ENCODE measurements around the gene METAP2. TPM values are rescaled to one million over a fixed set of nuclear protein-coding genes. Genes with fewer than 3 reads are reported as not detected.

METAP2 gene
- polyA plus RNA-seq, 1 of the 3 experiments (the other 2 are of a cell fraction): 35.8 TPM

GRCh38 chr12:95543305-95543704 is 69.4 kb downstream of the METAP2 start:
- H3K27ac ChIP-seq (ENCODE audit: low read depth in 2 of 2, low read length in 1 of 2): no peak overlapping the region
- POLR2A ChIA-PET: no interaction called here
- CTCF ChIA-PET: no interaction called here
- H3K36me3 ChIP-seq (replicated peaks in 1 of 2; ENCODE audit: control insufficient read depth in 1 of 2, insufficient read depth in 2 of 2, low read length in 1 of 2): no peaks in the 10 kb centered on the region
- no peaks in the 10 kb centered on the region for H3K27me3 ChIP-seq (ENCODE audit: insufficient read depth)
- H3K79me2 ChIP-seq (ENCODE audit: insufficient read depth): no peaks in the 10 kb centered on the region
- H3K4me1 ChIP-seq (ENCODE audit: control insufficient read depth in 1 of 2, insufficient read depth in 2 of 2, low read depth in 1 of 2, low read length in 1 of 2): no peaks in the 10 kb centered on the region; a peak in 1 of 4 replicates
- TF ChIP-seq FOXJ3 (CRISPR knock-in tag; IDR thresholded peaks at IDR 0.05): no peak
- TF ChIP-seq, protein P1, sequence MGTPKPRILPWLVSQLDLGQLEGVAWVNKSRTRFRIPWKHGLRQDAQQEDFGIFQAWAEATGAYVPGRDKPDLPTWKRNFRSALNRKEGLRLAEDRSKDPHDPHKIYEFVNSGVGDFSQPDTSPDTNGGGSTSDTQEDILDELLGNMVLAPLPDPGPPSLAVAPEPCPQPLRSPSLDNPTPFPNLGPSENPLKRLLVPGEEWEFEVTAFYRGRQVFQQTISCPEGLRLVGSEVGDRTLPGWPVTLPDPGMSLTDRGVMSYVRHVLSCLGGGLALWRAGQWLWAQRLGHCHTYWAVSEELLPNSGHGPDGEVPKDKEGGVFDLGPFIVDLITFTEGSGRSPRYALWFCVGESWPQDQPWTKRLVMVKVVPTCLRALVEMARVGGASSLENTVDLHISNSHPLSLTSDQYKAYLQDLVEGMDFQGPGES (IDR thresholded peaks at IDR 0.05; ENCODE audit: low read depth, low read length): no peak
- TF ChIP-seq RAD21 (IDR thresholded peaks at IDR 0.05; ENCODE audit: low read length): no peak
- TF ChIP-seq MEF2A (IDR thresholded peaks at IDR 0.05; ENCODE audit: borderline replicate concordance, low read depth): no peak
- TF ChIP-seq RFX5 (IDR thresholded peaks at IDR 0.05; ENCODE audit: low read length): no peak
- no peak for TF ChIP-seq YY1 (IDR thresholded peaks at IDR 0.05; ENCODE audit: low read depth)
- TF ChIP-seq PBX3 (IDR thresholded peaks at IDR 0.05): no peak
- TF ChIP-seq, protein P2, sequence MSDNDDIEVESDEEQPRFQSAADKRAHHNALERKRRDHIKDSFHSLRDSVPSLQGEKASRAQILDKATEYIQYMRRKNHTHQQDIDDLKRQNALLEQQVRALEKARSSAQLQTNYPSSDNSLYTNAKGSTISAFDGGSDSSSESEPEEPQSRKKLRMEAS (IDR thresholded peaks at IDR 0.05; ENCODE audit: low read depth): no peak
- TF ChIP-seq, protein P3, sequence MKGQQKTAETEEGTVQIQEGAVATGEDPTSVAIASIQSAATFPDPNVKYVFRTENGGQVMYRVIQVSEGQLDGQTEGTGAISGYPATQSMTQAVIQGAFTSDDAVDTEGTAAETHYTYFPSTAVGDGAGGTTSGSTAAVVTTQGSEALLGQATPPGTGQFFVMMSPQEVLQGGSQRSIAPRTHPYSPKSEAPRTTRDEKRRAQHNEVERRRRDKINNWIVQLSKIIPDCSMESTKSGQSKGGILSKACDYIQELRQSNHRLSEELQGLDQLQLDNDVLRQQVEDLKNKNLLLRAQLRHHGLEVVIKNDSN (IDR thresholded peaks at IDR 0.05; ENCODE audit: borderline replicate concordance, low read depth): no peak
- TF ChIP-seq SMC3 (IDR thresholded peaks at IDR 0.05; ENCODE audit: low read depth, low read length): no peak
- H3K9me2 ChIP-seq: no peaks in the 10 kb centered on the region
- H3K4me2 ChIP-seq: no peak overlapping the region
- H4K20me1 ChIP-seq (ENCODE audit: insufficient read depth): no peaks in the 10 kb centered on the region
- DNase-seq: no peak
- 94% methylated on average over 7 of the region's 7 CpGs for WGBS (ENCODE audit: low lambda C conversion rate)
- no peak overlapping the region for H3K4me3 ChIP-seq (ENCODE audit: low read depth in 2 of 2, low read length in 1 of 2)
- no peak overlapping the region for H3K9ac ChIP-seq
- no peaks in the 10 kb centered on the region for H3K9me3 ChIP-seq
- peaks cover 7% of the 10 kb centered on the region for H3F3A ChIP-seq (replicated peaks; ENCODE audit: insufficient read depth)
- H2AFZ ChIP-seq (ENCODE audit: low read depth): no peak overlapping the region

DNA sequence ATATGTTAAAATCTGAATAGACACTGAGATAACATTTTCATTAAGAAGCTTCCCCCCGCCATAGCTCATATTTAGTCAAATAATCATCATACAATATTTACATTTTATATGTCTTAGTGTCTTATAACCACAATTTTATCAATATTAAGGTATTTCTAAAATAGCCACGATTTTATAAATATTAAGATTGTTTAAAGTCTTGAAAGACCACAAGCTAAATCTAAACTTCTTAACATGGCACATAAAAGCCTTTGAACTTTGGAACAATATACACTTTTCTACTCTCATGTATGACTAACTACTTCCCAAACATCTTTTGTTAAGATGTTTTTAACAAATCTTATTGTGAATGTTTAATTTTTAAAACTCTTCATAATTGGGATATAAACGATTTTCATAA is 70.8 kb downstream of the METAP2 start:
- H3F3A ChIP-seq (replicated peaks; ENCODE audit: insufficient read depth): peaks cover 7% of the 10 kb centered on the region
- H3K27me3 ChIP-seq (ENCODE audit: insufficient read depth): no peaks in the 10 kb centered on the region
- ChIA-PET CTCF (interaction anchor here (1.1 to 1.3 kb wide), 2 partner anchors 10 to 38 kb away, joined by 3 to 14 read pairs; no protein-coding TSS in a partner anchor), POLR2A (no interaction called here)
- no peak overlapping the region for H3K4me2 ChIP-seq
- WGBS (ENCODE audit: low lambda C conversion rate): 55% methylated on average over 3 of the region's 3 CpGs
- no peaks in the 10 kb centered on the region for H3K79me2 ChIP-seq (ENCODE audit: insufficient read depth)
- DNase-seq: no peak
- H3K4me3 ChIP-seq (ENCODE audit: low read depth in 2 of 2, low read length in 1 of 2): no peak overlapping the region
- H3K27ac ChIP-seq (ENCODE audit: low read depth in 2 of 2, low read length in 1 of 2): no peak overlapping the region
- H3K4me1 ChIP-seq (ENCODE audit: control insufficient read depth in 1 of 2, insufficient read depth in 2 of 2, low read depth in 1 of 2, low read length in 1 of 2): no peaks in the 10 kb centered on the region; a peak in 1 of 4 replicates
- H3K9me3 ChIP-seq: no peaks in the 10 kb centered on the region
- no peaks in the 10 kb centered on the region for H4K20me1 ChIP-seq (ENCODE audit: insufficient read depth)
- no peaks in the 10 kb centered on the region for H3K9me2 ChIP-seq
- no peak overlapping the region for H2AFZ ChIP-seq (ENCODE audit: low read depth)
- TF ChIP-seq FOXM1 (IDR thresholded peaks at IDR 0.05; ENCODE audit: low read depth) (no peak), PBX3 (IDR thresholded peaks at IDR 0.05) (no peak), YY1 (IDR thresholded peaks at IDR 0.05; ENCODE audit: low read depth) (no peak), EZH2phosphoT487 (IDR thresholded peaks at IDR 0.05; ENCODE audit: borderline replicate concordance, low read depth) (no peak), FOSL2 (IDR thresholded peaks at IDR 0.05; ENCODE audit: borderline replicate concordance, low read depth) (no peak), NFIC (IDR thresholded peaks at IDR 0.05; ENCODE audit: borderline replicate concordance) (no peak), TAF1 (IDR thresholded peaks at IDR 0.05; ENCODE audit: borderline replicate concordance, low read depth, low read length) (no peak), FOXJ3 (CRISPR knock-in tag; IDR thresholded peaks at IDR 0.05) (no peak), SIN3A (IDR thresholded peaks at IDR 0.05; ENCODE audit: borderline replicate concordance, low read depth, low read length) (no peak), MXI1 (IDR thresholded peaks at IDR 0.05; ENCODE audit: low read depth, low read length) (no peak), NRF1 (IDR thresholded peaks at IDR 0.05; ENCODE audit: low read depth, low read length) (no peak)
- TF ChIP-seq, protein P3 (IDR thresholded peaks at IDR 0.05; ENCODE audit: borderline replicate concordance, low read depth): no peak
- TF ChIP-seq, protein P2 (IDR thresholded peaks at IDR 0.05; ENCODE audit: low read depth): no peak
- H3K9ac ChIP-seq: no peak overlapping the region
- H3K36me3 ChIP-seq (replicated peaks in 1 of 2; ENCODE audit: control insufficient read depth in 1 of 2, insufficient read depth in 2 of 2, low read length in 1 of 2): no peaks in the 10 kb centered on the region

Data from SK-N-SH (cell line).